ENCODE data around the gene FBXO4. TPM values are rescaled to one million over a fixed set of nuclear protein-coding genes. Genes with fewer than 3 reads are reported as not detected.

Gene FBXO4
- total RNA-seq, 1 experiment from 2014 or later, result 9.0 TPM

GRCh38 chr5:41985945-41986695 is 61.0 kb downstream of the FBXO4 start:
- Histone ChIP-seq H2AFZ (ENCODE audit: low read depth, low read length, poor library complexity, severe bottlenecking) (no peak overlapping the region), H3K9ac (ENCODE audit: low read length) (no peak overlapping the region), H4K20me1 (ENCODE audit: insufficient read depth) (no peaks in the 10 kb centered on the region), H3K27me3 (ENCODE audit: insufficient read depth, low read length) (peaks cover 12% of the 10 kb centered on the region; the same call in 1 of the 2 replicates), H3K4me1 (ENCODE audit: control insufficient read depth in 1 of 2, insufficient read depth in 2 of 2, low read length in 2 of 2) (no peaks in the 10 kb centered on the region), H3K9me3 (ENCODE audit: control insufficient read depth in 1 of 2, insufficient read depth in 1 of 2, low read depth in 1 of 2, low read length in 2 of 2) (no peaks in the 10 kb centered on the region), H3K9me2 (ENCODE audit: insufficient read depth) (no peaks in the 10 kb centered on the region), H3K79me2 (ENCODE audit: insufficient read depth, low read length) (no peaks in the 10 kb centered on the region), H3K4me2 (ENCODE audit: low read length) (no peak overlapping the region), H3K27ac (ENCODE audit: low read depth, low read length) (no peak overlapping the region), H3K4me3 (replicated peaks in 1 of 2; ENCODE audit: low read depth in 1 of 2, low read length in 2 of 2) (no peak overlapping the region), H3K36me3 (ENCODE audit: control insufficient read depth in 1 of 2, insufficient read depth in 2 of 2, low read length in 2 of 2) (no peaks in the 10 kb centered on the region)
- BruUV-seq (replicated peaks), result no TSS peak
- CTCF ChIA-PET, result no interaction called here
- TF ChIP-seq EZH2 (IDR thresholded peaks at IDR 0.05), result no peak
- TF ChIP-seq REST (IDR thresholded peaks at IDR 0.05; ENCODE audit: low read depth), result no peak
- TF ChIP-seq POLR2A (IDR thresholded peaks at IDR 0.05; ENCODE audit: borderline replicate concordance, extremely low read depth, insufficient read depth, insufficient read length), result no peak
- no peak for TF ChIP-seq RAD21 (IDR thresholded peaks at IDR 0.05; ENCODE audit: low read depth)
- no peak for TF ChIP-seq MAX (IDR thresholded peaks at IDR 0.05)
- no peak for TF ChIP-seq JUND (IDR thresholded peaks at IDR 0.05)
- TF ChIP-seq SIN3A (IDR thresholded peaks at IDR 0.05; ENCODE audit: low read depth), result no peak
- TF ChIP-seq CEBPB (IDR thresholded peaks at IDR 0.05; ENCODE audit: low read depth), result no peak
- no peak for TF ChIP-seq ZFX (IDR thresholded peaks at IDR 0.05)
- no peak for TF ChIP-seq POLR2AphosphoS5 (IDR thresholded peaks at IDR 0.05; ENCODE audit: low read depth, low read length)
- no peak for TF ChIP-seq EZH2phosphoT487 (IDR thresholded peaks at IDR 0.05; ENCODE audit: borderline replicate concordance)
- TF ChIP-seq ZNF274 (IDR thresholded peaks at IDR 0.05; ENCODE audit: low read depth, low read length), result no peak
- no peak for TF ChIP-seq EGR1 (IDR thresholded peaks at IDR 0.05; ENCODE audit: low read depth)
- no peak for TF ChIP-seq SRF (IDR thresholded peaks at IDR 0.05; ENCODE audit: low read depth)
- TF ChIP-seq CTCF (IDR thresholded peaks at IDR 0.05 in 2 of 3, conservative IDR thresholded peaks at IDR 0.05 in 1 of 3; ENCODE audit: borderline replicate concordance in 1 of 3, insufficient read depth in 1 of 3, low read depth in 2 of 3, low read length in 2 of 3), result no peak
- no peak for TF ChIP-seq SP1 (IDR thresholded peaks at IDR 0.05; ENCODE audit: low read depth)
- TF ChIP-seq ATF3 (IDR thresholded peaks at IDR 0.05), result no peak
- TF ChIP-seq YY1 (IDR thresholded peaks at IDR 0.05; ENCODE audit: extremely low read depth, insufficient replicate concordance, low read depth, low read length), result no peak
- no peak for TF ChIP-seq FOSL1 (IDR thresholded peaks at IDR 0.05; ENCODE audit: low read depth)
- no peak for TF ChIP-seq CBX3 (IDR thresholded peaks at IDR 0.05; ENCODE audit: low read depth)
- RAD21 ChIA-PET (ENCODE audit: low non-redundant PET in 1 of 2, low total read pairs in 2 of 2, uncharacterized antibody in 2 of 2, unreplicated experiment in 2 of 2), result no interaction called here
- POLR2A ChIA-PET, result no interaction called here
- intact Hi-C loops (cut with micrococcal nuclease), result no loop called here
- DNase-seq (ENCODE audit: low read depth, low spot score) (no peak), ATAC-seq (no peak)
